ENCODE results near the gene USH2A. TPM values are rescaled to one million over a fixed set of nuclear protein-coding genes. Genes with fewer than 3 reads are reported as not detected.

USH2A gene
- total and polyA plus RNA-seq, 12 donors = 0.03 to 1.9 (median 0.16) TPM; not detected in 3

DNA sequence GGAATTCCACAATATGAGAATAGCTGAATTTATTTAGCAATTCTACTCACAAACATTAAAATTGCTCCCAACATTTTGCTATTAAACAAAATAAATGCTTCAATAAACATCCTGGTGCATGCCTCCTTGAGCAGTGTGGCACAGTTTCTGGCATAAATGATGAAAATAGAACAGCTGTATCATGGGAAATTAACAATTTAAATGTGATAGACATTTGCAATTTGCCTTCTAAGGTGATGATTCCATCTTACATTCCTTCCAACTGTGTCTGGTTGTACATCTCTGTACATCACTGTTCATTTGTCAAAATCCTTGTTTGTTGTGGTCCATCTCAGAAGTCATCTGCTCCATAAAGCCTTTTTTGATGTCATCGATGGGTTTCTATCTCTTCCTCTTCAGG lies 657.4 kb downstream of the USH2A start:
- Histone ChIP-seq H3K36me3 (replicated peaks in 1 of 2) (no peaks in the 10 kb centered on the region), H3K9me3 (replicated peaks in 1 of 3) (no peaks in the 10 kb centered on the region), H3K4me1 (replicated peaks in 1 of 2) (no peaks in the 10 kb centered on the region), H3K4me3 (no peak overlapping the region), H3K27me3 (no peaks in the 10 kb centered on the region), H3K27ac (no peak overlapping the region)
- TF ChIP-seq, protein P1, sequence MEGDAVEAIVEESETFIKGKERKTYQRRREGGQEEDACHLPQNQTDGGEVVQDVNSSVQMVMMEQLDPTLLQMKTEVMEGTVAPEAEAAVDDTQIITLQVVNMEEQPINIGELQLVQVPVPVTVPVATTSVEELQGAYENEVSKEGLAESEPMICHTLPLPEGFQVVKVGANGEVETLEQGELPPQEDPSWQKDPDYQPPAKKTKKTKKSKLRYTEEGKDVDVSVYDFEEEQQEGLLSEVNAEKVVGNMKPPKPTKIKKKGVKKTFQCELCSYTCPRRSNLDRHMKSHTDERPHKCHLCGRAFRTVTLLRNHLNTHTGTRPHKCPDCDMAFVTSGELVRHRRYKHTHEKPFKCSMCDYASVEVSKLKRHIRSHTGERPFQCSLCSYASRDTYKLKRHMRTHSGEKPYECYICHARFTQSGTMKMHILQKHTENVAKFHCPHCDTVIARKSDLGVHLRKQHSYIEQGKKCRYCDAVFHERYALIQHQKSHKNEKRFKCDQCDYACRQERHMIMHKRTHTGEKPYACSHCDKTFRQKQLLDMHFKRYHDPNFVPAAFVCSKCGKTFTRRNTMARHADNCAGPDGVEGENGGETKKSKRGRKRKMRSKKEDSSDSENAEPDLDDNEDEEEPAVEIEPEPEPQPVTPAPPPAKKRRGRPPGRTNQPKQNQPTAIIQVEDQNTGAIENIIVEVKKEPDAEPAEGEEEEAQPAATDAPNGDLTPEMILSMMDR (IDR thresholded peaks at IDR 0.05) = no peak
- TF ChIP-seq POLR2A (IDR thresholded peaks at IDR 0.05) = no peak
- no peak for DNase-seq
- 86 to 91% (median 87%) methylated on average over 1 of the region's 1 CpG for WGBS, 4 donors
- intact Hi-C loops (cut with DNase I) = no loop called here

GRCh38 chr1:215761446-215761845 lies 661.8 kb downstream of the USH2A start:
- WGBS, 4 donors = 80 to 93% (median 83%) methylated on average over 2 of the region's 2 CpGs

GRCh38 chr1:215754112-215754511 lies 669.1 kb downstream of the USH2A start:
- Histone ChIP-seq H3K27me3 (no peaks in the 10 kb centered on the region), H3K4me1 (replicated peaks in 1 of 2) (no peaks in the 10 kb centered on the region), H3K9me3 (replicated peaks in 1 of 3) (no peaks in the 10 kb centered on the region), H3K4me3 (no peak overlapping the region), H3K36me3 (replicated peaks in 1 of 2) (no peaks in the 10 kb centered on the region), H3K27ac (no peak overlapping the region)
- intact Hi-C loops (cut with DNase I) = no loop called here
- WGBS, 4 donors = 63 to 69% (median 65%) methylated on average over 4 of the region's 4 CpGs
- TF ChIP-seq, protein P1 (IDR thresholded peaks at IDR 0.05) = no peak
- TF ChIP-seq POLR2A (IDR thresholded peaks at IDR 0.05) = no peak
- DNase-seq = no peak

More at GRCh38 chr1:215761446-215761845, 661.8 kb downstream of the USH2A start:
- Histone ChIP-seq H3K27me3 (no peaks in the 10 kb centered on the region), H3K27ac (no peak overlapping the region), H3K4me1 (replicated peaks in 1 of 2) (no peaks in the 10 kb centered on the region), H3K9me3 (replicated peaks in 1 of 3) (no peaks in the 10 kb centered on the region), H3K36me3 (replicated peaks in 1 of 2) (no peaks in the 10 kb centered on the region), H3K4me3 (no peak overlapping the region)
- no peak for TF ChIP-seq POLR2A (IDR thresholded peaks at IDR 0.05)
- TF ChIP-seq, protein P1 (IDR thresholded peaks at IDR 0.05) = no peak
- intact Hi-C loops (cut with DNase I) = no loop called here
- no peak for DNase-seq

GRCh38 chr1:215749414-215749813 lies 673.8 kb downstream of the USH2A start:
- Histone ChIP-seq H3K9me3 (replicated peaks in 1 of 3) (no peaks in the 10 kb centered on the region), H3K27me3 (no peaks in the 10 kb centered on the region), H3K4me1 (replicated peaks in 1 of 2) (no peaks in the 10 kb centered on the region), H3K27ac (no peak overlapping the region), H3K4me3 (no peak overlapping the region), H3K36me3 (replicated peaks in 1 of 2) (no peaks in the 10 kb centered on the region)
- DNase-seq = no peak
- intact Hi-C loops (cut with DNase I) = no loop called here
- no peak for TF ChIP-seq POLR2A (IDR thresholded peaks at IDR 0.05)
- WGBS, 4 donors = 44 to 68% (median 58%) methylated on average over 4 of the region's 4 CpGs

DNA sequence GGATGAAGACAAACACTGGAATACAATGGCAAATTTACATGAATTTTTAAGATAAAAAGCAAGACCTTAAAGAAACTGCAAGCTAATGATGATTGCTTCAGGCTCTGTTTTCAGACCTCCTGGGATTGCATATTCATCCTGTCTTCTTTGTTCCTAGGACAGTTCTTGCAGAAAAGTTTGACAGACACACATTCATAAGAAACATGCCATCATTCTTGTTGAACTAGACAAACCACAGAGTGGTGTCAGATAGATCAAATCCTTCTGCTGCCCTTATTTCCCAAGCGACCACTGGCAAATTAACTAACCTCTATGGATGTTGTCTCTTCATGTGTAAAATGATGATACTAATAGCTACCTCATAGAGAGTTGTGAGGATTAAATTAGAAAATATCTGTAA lies 674.8 kb downstream of the USH2A start:
- intact Hi-C loops (cut with DNase I) = no loop called here
- H3K27me3 ChIP-seq = no peaks in the 10 kb centered on the region
- H3K27ac ChIP-seq = no peak overlapping the region
- DNase-seq = no peak
- no peaks in the 10 kb centered on the region for H3K36me3 ChIP-seq (replicated peaks in 1 of 2)
- H3K9me3 ChIP-seq (replicated peaks in 1 of 3) = no peaks in the 10 kb centered on the region
- no peak overlapping the region for H3K4me3 ChIP-seq
- TF ChIP-seq, protein P1 (IDR thresholded peaks at IDR 0.05) = no peak
- no peak for TF ChIP-seq POLR2A (IDR thresholded peaks at IDR 0.05)
- H3K4me1 ChIP-seq (replicated peaks in 1 of 2) = no peaks in the 10 kb centered on the region
- WGBS, 4 donors = 69 to 76% (median 76%) methylated on average over 1 of the region's 1 CpG

Data from adrenal gland (tissue), 12 donors.